Kasumi-1 (cell line): ENCODE data around the gene DES.

Source experiments
- DNase-seq, 2 experiments: peaks; one replicate each; lab custom pipeline; 2025; lab: John Stamatoyannopoulos, UW

The DES gene

DNA sequence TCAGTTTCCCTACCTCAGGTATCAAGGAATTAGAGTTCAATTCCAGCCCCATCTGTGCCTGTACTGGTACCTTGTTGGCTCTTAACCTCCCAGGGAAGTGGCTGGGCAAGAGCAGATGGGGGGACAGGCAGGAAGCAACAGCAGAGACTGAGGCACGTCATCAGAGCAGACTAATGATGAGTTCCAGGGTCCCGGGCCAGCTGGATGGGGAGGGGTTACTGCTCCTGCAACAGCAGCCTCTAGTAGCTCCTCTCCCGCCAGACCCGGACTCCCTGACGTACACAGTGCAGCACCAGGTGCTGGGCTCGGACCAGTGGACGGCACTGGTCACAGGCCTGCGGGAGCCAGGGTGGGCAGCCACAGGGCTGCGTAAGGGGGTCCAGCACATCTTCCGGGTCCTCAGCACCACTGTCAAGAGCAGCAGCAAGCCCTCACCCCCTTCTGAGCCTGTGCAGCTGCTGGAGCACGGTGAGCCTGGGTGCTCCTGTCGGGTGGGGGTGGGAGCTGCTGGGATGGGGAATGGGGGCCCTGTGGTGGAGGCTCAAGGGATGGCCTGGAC lies 54.5 kb downstream of the DES start:
- DNase-seq, result no peak

- DNase-seq, result no peak
These were observed 55.3 kb downstream of the DES start for GRCh38 chr2:219473511-219473910.

- no peak for DNase-seq
These were observed 56.3 kb downstream of the DES start for GRCh38 chr2:219474285-219475060.

GRCh38 chr2:219475278-219475677 lies 57.1 kb downstream of the DES start:
- no peak for DNase-seq

DNA sequence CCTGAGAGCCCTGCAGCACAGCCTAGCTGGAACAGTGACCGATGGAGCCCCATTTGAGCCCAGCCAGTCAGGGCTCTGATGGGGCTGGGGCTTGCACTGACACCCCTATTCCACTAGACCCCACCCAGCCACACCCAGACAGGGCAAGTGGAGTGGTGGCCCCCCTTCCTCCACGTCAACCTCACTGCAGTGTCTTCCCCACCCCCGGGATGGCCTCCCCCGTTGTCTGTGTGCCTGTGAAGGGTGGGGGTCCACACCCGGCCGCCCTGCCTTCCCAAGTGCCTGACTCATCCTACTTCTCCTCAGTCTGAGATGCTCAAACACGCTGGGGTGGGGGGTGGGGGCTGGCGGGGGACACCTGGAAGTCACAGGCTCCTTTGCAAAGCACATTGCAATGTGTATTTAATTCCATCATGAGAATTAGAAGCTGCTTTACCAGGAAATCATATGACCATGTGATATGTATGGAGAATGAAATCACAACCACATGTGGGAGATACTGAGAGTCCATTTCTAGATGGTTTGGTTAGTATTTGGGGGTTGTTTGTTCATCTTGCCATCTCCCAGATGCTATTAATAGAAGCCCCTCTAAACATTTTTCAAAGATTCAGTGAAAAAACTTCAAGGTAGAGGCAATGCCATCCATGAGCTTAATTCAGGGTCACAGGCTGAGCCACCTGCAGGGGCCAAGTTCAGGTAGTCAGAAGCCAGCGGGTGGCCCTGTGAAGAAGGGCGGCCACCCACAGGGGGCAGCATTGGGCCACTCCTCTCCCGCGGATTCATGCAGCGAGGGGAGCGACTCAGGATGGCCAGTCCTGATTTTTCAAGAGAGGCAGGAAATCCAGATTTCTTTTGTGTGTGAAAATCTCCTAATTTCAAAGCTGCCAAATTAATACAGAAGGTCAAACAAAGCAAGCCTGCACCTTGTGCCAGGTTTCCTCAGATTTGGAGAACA lies 57.8 kb downstream of the DES start:
- DNase-seq, result no peak
